Measurements from ENCODE around the gene POLD4. TPM values are rescaled to one million over a fixed set of nuclear protein-coding genes. Genes with fewer than 3 reads are reported as not detected.

Gene POLD4
- total and polyA plus RNA-seq, 2 of the 13 experiments (the other 11 are each of a cell fraction or from before 2014, with no cell fraction given): 10.5 to 27.4 TPM

DNA sequence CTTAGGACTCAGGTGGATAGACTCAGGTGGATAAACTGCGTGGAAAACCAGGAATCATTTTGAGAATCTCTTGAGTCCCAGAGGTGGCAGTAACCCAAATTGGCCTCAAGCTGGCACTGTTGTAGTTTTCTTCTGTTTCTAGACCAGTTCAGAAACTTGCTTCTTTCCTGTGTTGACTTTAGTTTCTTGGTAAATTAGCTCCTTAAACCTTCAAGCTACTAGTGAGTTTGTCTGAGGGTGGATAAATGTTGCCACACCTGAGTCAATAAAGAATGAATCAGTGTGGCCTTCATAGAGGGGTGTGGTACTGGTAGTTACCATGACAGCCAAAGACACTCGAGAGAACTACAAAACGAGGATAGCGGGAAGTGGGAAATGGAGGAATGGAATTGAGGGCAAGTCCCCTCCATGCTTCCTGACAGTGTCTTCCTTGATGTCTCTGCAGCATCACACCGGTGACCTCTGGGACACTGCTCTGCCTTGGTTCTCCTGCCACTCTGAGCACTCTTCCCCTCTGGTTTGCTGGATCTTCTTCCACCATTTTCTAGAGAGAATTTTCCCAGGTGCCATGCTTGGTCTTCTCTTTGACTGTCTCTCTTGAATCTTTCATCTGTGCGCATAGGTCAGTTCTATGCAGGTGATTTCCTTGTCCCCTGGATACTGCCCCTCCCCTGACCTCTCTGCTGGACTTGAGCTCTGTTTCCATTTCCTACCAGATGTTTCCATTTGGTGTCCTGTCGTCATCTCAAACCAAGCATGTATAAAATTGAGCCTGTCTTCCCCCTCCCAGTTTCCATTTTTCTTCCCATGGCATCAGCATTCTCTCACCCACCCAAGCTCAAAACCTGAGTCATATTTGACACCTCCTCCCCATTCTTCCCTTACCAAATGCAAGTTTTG lies 7.2 kb downstream of the POLD4 start (continued):
- no peak for TF ChIP-seq MXI1 (IDR thresholded peaks at IDR 0.05; ENCODE audit: borderline replicate concordance, low read depth, low read length)
- peak in 1 of 2 experiments; percentile 17; a peak in 1 of 4 replicates for TF ChIP-seq EP300 (IDR thresholded peaks at IDR 0.05; ENCODE audit: low read depth in 2 of 2, low read length in 2 of 2)
- TF ChIP-seq EP300 (CRISPR knock-in tag; IDR thresholded peaks at IDR 0.05; ENCODE audit: borderline replicate concordance): no peak
- TF ChIP-seq ATM (IDR thresholded peaks at IDR 0.05; ENCODE audit: borderline replicate concordance): no peak
- peak; percentile 65 for TF ChIP-seq RFX1 (IDR thresholded peaks at IDR 0.05)
- 0 out of 2 replicates have a peak, but pooled peaks have one; percentile 6 for TF ChIP-seq RARA (CRISPR knock-in tag; IDR thresholded peaks at IDR 0.05)
- peak; percentile 62; the same call in 1 of the 2 replicates for TF ChIP-seq RFX3 (CRISPR knock-in tag; IDR thresholded peaks at IDR 0.05)
- TF ChIP-seq, protein P1, sequence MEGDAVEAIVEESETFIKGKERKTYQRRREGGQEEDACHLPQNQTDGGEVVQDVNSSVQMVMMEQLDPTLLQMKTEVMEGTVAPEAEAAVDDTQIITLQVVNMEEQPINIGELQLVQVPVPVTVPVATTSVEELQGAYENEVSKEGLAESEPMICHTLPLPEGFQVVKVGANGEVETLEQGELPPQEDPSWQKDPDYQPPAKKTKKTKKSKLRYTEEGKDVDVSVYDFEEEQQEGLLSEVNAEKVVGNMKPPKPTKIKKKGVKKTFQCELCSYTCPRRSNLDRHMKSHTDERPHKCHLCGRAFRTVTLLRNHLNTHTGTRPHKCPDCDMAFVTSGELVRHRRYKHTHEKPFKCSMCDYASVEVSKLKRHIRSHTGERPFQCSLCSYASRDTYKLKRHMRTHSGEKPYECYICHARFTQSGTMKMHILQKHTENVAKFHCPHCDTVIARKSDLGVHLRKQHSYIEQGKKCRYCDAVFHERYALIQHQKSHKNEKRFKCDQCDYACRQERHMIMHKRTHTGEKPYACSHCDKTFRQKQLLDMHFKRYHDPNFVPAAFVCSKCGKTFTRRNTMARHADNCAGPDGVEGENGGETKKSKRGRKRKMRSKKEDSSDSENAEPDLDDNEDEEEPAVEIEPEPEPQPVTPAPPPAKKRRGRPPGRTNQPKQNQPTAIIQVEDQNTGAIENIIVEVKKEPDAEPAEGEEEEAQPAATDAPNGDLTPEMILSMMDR (CRISPR knock-in tag; IDR thresholded peaks at IDR 0.05): peak; percentile 48
- TF ChIP-seq, protein P2, sequence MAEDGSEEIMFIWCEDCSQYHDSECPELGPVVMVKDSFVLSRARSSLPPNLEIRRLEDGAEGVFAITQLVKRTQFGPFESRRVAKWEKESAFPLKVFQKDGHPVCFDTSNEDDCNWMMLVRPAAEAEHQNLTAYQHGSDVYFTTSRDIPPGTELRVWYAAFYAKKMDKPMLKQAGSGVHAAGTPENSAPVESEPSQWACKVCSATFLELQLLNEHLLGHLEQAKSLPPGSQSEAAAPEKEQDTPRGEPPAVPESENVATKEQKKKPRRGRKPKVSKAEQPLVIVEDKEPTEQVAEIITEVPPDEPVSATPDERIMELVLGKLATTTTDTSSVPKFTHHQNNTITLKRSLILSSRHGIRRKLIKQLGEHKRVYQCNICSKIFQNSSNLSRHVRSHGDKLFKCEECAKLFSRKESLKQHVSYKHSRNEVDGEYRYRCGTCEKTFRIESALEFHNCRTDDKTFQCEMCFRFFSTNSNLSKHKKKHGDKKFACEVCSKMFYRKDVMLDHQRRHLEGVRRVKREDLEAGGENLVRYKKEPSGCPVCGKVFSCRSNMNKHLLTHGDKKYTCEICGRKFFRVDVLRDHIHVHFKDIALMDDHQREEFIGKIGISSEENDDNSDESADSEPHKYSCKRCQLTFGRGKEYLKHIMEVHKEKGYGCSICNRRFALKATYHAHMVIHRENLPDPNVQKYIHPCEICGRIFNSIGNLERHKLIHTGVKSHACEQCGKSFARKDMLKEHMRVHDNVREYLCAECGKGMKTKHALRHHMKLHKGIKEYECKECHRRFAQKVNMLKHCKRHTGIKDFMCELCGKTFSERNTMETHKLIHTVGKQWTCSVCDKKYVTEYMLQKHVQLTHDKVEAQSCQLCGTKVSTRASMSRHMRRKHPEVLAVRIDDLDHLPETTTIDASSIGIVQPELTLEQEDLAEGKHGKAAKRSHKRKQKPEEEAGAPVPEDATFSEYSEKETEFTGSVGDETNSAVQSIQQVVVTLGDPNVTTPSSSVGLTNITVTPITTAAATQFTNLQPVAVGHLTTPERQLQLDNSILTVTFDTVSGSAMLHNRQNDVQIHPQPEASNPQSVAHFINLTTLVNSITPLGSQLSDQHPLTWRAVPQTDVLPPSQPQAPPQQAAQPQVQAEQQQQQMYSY (CRISPR knock-in tag; IDR thresholded peaks at IDR 0.05): peak; percentile 91
